GM19467 (cell line): ENCODE data around the gene POLA1.
"Not testable (repeated sequence)": the region's sequence is repeated elsewhere in the genome, so short reads cannot be mapped to it uniquely, and the experiment has no call there.

Experiments
- ATAC-seq: cut with Tn5 transposase; IDR thresholded peaks from one replicate; pipeline ENCODE4 v1.9.1; 2021; ENCODE audit warnings: mild to moderate bottlenecking, moderate library complexity; ENCODE audit not compliant: unreplicated experiment

POLA1 gene

GRCh38 chrX:24863779-24864178 is 170.1 kb downstream of the POLA1 start:
- not testable (repeated sequence) for ATAC-seq

GRCh38 chrX:24870143-24870542 is 176.4 kb downstream of the POLA1 start:
- no peak for ATAC-seq

- ATAC-seq: no peak
These were observed 181.0 kb downstream of the POLA1 start for GRCh38 chrX:24874604-24875247.

- no peak for ATAC-seq
These were observed 183.0 kb downstream of the POLA1 start for GRCh38 chrX:24876530-24877287.

- ATAC-seq: no peak
These were observed 183.6 kb downstream of the POLA1 start for GRCh38 chrX:24877288-24877664.

- ATAC-seq: no peak
These were observed 184.3 kb downstream of the POLA1 start for GRCh38 chrX:24877854-24878650.

- ATAC-seq: no peak
These were observed 186.0 kb downstream of the POLA1 start for GRCh38 chrX:24879679-24880078.

GRCh38 chrX:24886916-24887315 is 193.2 kb downstream of the POLA1 start:
- no peak for ATAC-seq

- no peak for ATAC-seq
These were observed 197.0 kb downstream of the POLA1 start for GRCh38 chrX:24890677-24891076.

- no peak for ATAC-seq
These were observed 205.7 kb downstream of the POLA1 start for GRCh38 chrX:24899391-24899790.

- no peak for ATAC-seq
These were observed 206.5 kb downstream of the POLA1 start for GRCh38 chrX:24900234-24900633.

- ATAC-seq: no peak
These were observed 209.1 kb downstream of the POLA1 start for GRCh38 chrX:24902806-24903205.

- ATAC-seq: no peak
These were observed 225.0 kb downstream of the POLA1 start for GRCh38 chrX:24918715-24919114.

GRCh38 chrX:24920769-24921168 is 227.1 kb downstream of the POLA1 start:
- ATAC-seq: no peak

- no peak for ATAC-seq
These were observed 231.7 kb downstream of the POLA1 start for GRCh38 chrX:24925430-24925829.

GRCh38 chrX:24927372-24927771 is 233.7 kb downstream of the POLA1 start:
- no peak for ATAC-seq

GRCh38 chrX:24928114-24928513 is 234.4 kb downstream of the POLA1 start:
- no peak for ATAC-seq

GRCh38 chrX:24934279-24934678 is 240.6 kb downstream of the POLA1 start:
- ATAC-seq: no peak

GRCh38 chrX:24945009-24945408 is 251.3 kb downstream of the POLA1 start:
- no peak for ATAC-seq

GRCh38 chrX:24946369-24946768 is 252.7 kb downstream of the POLA1 start:
- no peak for ATAC-seq

GRCh38 chrX:24954732-24955131 is 261.0 kb downstream of the POLA1 start:
- no peak for ATAC-seq
